ENCODE measurements around the gene ARGLU1.

GRCh38 chr13:106514928-106515634 lies 52.9 kb downstream of the ARGLU1 start:
- TF ChIP-seq POLR2A (IDR thresholded peaks at IDR 0.05) (no peak), EP300 (IDR thresholded peaks at IDR 0.05) (no peak)

Data from suprapubic skin (tissue), 2 donors.